Nephron progenitor cell (in vitro differentiated cells): Measurements from ENCODE around the gene FYB2.

Source experiments
- DNase-seq: peaks from one replicate; pipeline ENCODE4 v3.0.0; 2021
- H3K27ac Mint-ChIP-seq: 2 replicates; pipeline ENCODE4 v1.8.0; 2021; ENCODE audit warnings: mild to moderate bottlenecking, moderate library complexity, mixed read lengths
- H3K27me3 Mint-ChIP-seq: 2 replicates; pipeline ENCODE4 v1.8.0; 2021; ENCODE audit warnings: mild to moderate bottlenecking, low read depth, mixed read lengths; ENCODE audit not compliant: poor library complexity
- H3K36me3 Mint-ChIP-seq: 2 replicates; pipeline ENCODE4 v1.8.0; 2021; ENCODE audit warnings: low read depth, mixed read lengths
- H3K4me1 Mint-ChIP-seq: 2 replicates; pipeline ENCODE4 v1.8.0; 2021; ENCODE audit warnings: mixed read lengths
- H3K4me3 Mint-ChIP-seq: 2 replicates; pipeline ENCODE4 v1.8.0; 2021; ENCODE audit warnings: mild to moderate bottlenecking, moderate library complexity, mixed read lengths
- H3K9me3 Mint-ChIP-seq: 2 replicates; pipeline ENCODE4 v1.8.0; 2021; ENCODE audit warnings: mild to moderate bottlenecking, moderate library complexity, mixed read lengths
- CTCF ChIP-seq: fragments of 200-600 bp; sonication (generic); IDR thresholded peaks from 2 replicates; pipeline ENCODE4 v1.5.0; 2021; ENCODE audit warnings: antibody characterized with exemption

The FYB2 gene

GRCh38 chr1:56863265-56863992 lies 44.2 kb upstream of the FYB2 start:
- Mint-ChIP-seq H3K4me1 (no peaks in the 10 kb centered on the region), H3K27ac (no peak overlapping the region), H3K4me3 (no peak overlapping the region), H3K36me3 (no peaks in the 10 kb centered on the region), H3K9me3 (peaks cover 8% of the 10 kb centered on the region), H3K27me3 (peaks cover 5% of the 10 kb centered on the region)
- TF ChIP-seq CTCF, result no peak
- DNase-seq, result no peak

- Mint-ChIP-seq H3K4me3 (no peak overlapping the region), H3K27ac (no peak overlapping the region), H3K36me3 (no peaks in the 10 kb centered on the region), H3K9me3 (peaks cover 1% of the 10 kb centered on the region), H3K27me3 (no peaks in the 10 kb centered on the region), H3K4me1 (no peaks in the 10 kb centered on the region)
- no peak for DNase-seq
- TF ChIP-seq CTCF, result no peak
Measured at GRCh38 chr1:56859287-56859686, 40.1 kb upstream of the FYB2 start.

GRCh38 chr1:56856186-56856585 lies 37.0 kb upstream of the FYB2 start:
- no peak overlapping the region for H3K4me3 Mint-ChIP-seq
- H3K36me3 Mint-ChIP-seq, result no peaks in the 10 kb centered on the region
- H3K27ac Mint-ChIP-seq, result no peak overlapping the region
- H3K27me3 Mint-ChIP-seq, result no peaks in the 10 kb centered on the region
- no peak for DNase-seq
- H3K9me3 Mint-ChIP-seq, result no peaks in the 10 kb centered on the region
- peaks cover 3% of the 10 kb centered on the region for H3K4me1 Mint-ChIP-seq
- TF ChIP-seq CTCF, result no peak

- peaks cover 8% of the 10 kb centered on the region for H3K4me1 Mint-ChIP-seq
- no peaks in the 10 kb centered on the region for H3K27me3 Mint-ChIP-seq
- H3K4me3 Mint-ChIP-seq, result no peak overlapping the region
- TF ChIP-seq CTCF, result no peak
- H3K27ac Mint-ChIP-seq, result no peak overlapping the region
- no peaks in the 10 kb centered on the region for H3K36me3 Mint-ChIP-seq
- no peaks in the 10 kb centered on the region for H3K9me3 Mint-ChIP-seq
- no peak for DNase-seq
Measured at GRCh38 chr1:56855190-56855589, 36.0 kb upstream of the FYB2 start.

- Mint-ChIP-seq H3K36me3 (no peaks in the 10 kb centered on the region), H3K4me3 (no peak within 1 kb of the TSS)
Measured at GRCh38 chr1:56854521-56855099, 35.4 kb upstream of the FYB2 start, which contains the start of gene C8A. Gene C8A, plus strand, starts transcription at chr1:56854797. Its CDS starts 105 bp downstream, at chr1:56854902.

More at GRCh38 chr1:56854521-56855099, 35.4 kb upstream of the FYB2 start, which contains the start of gene C8A:
- TF ChIP-seq CTCF, result no peak
- Mint-ChIP-seq H3K27ac (no peak within 1 kb of the TSS), H3K9me3 (no peaks in the 10 kb centered on the region), H3K4me1 (peaks cover 8% of the 10 kb centered on the region), H3K27me3 (no peaks in the 10 kb centered on the region)
- DNase-seq, result no peak
